Measurements from ENCODE around the gene CHCHD6. TPM values are rescaled to one million over a fixed set of nuclear protein-coding genes. Genes with fewer than 3 reads are reported as not detected.

CHCHD6 gene
- total RNA-seq, 2 donors from 2014 or later, result 8.7 to 9.9 TPM

GRCh38 chr3:126847061-126847460, 143.0 kb downstream of the CHCHD6 start:
- H3K27ac Mint-ChIP-seq, result no peak overlapping the region
- no peak for ATAC-seq (replicated peaks)
- H3K9me3 Mint-ChIP-seq, result no peaks in the 10 kb centered on the region
- H3K27me3 Mint-ChIP-seq, result no peaks in the 10 kb centered on the region
- no peak overlapping the region for H3K4me3 Mint-ChIP-seq
- H3K4me1 Mint-ChIP-seq, result peaks cover 8% of the 10 kb centered on the region
- no peaks in the 10 kb centered on the region for H3K36me3 Mint-ChIP-seq (ENCODE audit: low read depth)

GRCh38 chr3:126848991-126849390, 145.0 kb downstream of the CHCHD6 start:
- no peak overlapping the region for H3K27ac Mint-ChIP-seq
- H3K4me3 Mint-ChIP-seq, result no peak overlapping the region
- H3K4me1 Mint-ChIP-seq, result peaks cover 8% of the 10 kb centered on the region
- H3K36me3 Mint-ChIP-seq (ENCODE audit: low read depth), result no peaks in the 10 kb centered on the region
- no peaks in the 10 kb centered on the region for H3K9me3 Mint-ChIP-seq
- no peak for ATAC-seq (replicated peaks)
- no peaks in the 10 kb centered on the region for H3K27me3 Mint-ChIP-seq

GRCh38 chr3:126849768-126850167, 145.7 kb downstream of the CHCHD6 start:
- H3K36me3 Mint-ChIP-seq (ENCODE audit: low read depth), result no peaks in the 10 kb centered on the region
- no peak for ATAC-seq (replicated peaks)
- no peak overlapping the region for H3K4me3 Mint-ChIP-seq
- H3K4me1 Mint-ChIP-seq, result peaks cover 8% of the 10 kb centered on the region
- no peaks in the 10 kb centered on the region for H3K27me3 Mint-ChIP-seq
- no peak overlapping the region for H3K27ac Mint-ChIP-seq
- H3K9me3 Mint-ChIP-seq, result no peaks in the 10 kb centered on the region

GRCh38 chr3:126850370-126851085, 146.5 kb downstream of the CHCHD6 start:
- H3K36me3 Mint-ChIP-seq (ENCODE audit: low read depth), result no peaks in the 10 kb centered on the region
- H3K9me3 Mint-ChIP-seq, result no peaks in the 10 kb centered on the region
- no peak overlapping the region for H3K27ac Mint-ChIP-seq
- no peaks in the 10 kb centered on the region for H3K27me3 Mint-ChIP-seq
- ATAC-seq (replicated peaks), result no peak
- peaks cover 8% of the 10 kb centered on the region for H3K4me1 Mint-ChIP-seq
- H3K4me3 Mint-ChIP-seq, result no peak overlapping the region

- Mint-ChIP-seq H3K36me3 (ENCODE audit: low read depth) (no peaks in the 10 kb centered on the region), H3K4me3 (no peak overlapping the region), H3K27me3 (no peaks in the 10 kb centered on the region), H3K9me3 (no peaks in the 10 kb centered on the region), H3K4me1 (peaks cover 8% of the 10 kb centered on the region), H3K27ac (no peak overlapping the region)
- no peak for ATAC-seq (replicated peaks)
These were observed 147.3 kb downstream of the CHCHD6 start for GRCh38 chr3:126851382-126851781.

- Mint-ChIP-seq H3K27me3 (no peaks in the 10 kb centered on the region), H3K9me3 (no peaks in the 10 kb centered on the region), H3K4me3 (no peak overlapping the region), H3K27ac (no peak overlapping the region), H3K4me1 (peaks cover 8% of the 10 kb centered on the region), H3K36me3 (ENCODE audit: low read depth) (no peaks in the 10 kb centered on the region)
- ATAC-seq (replicated peaks), result no peak
These were observed 147.9 kb downstream of the CHCHD6 start for GRCh38 chr3:126851934-126852333.

- no peak overlapping the region for H3K4me3 Mint-ChIP-seq
- H3K36me3 Mint-ChIP-seq (ENCODE audit: low read depth), result no peaks in the 10 kb centered on the region
- H3K27me3 Mint-ChIP-seq, result no peaks in the 10 kb centered on the region
- H3K27ac Mint-ChIP-seq, result no peak overlapping the region
- peaks cover 8% of the 10 kb centered on the region for H3K4me1 Mint-ChIP-seq
- no peak for ATAC-seq (replicated peaks)
- no peaks in the 10 kb centered on the region for H3K9me3 Mint-ChIP-seq
These were observed 148.5 kb downstream of the CHCHD6 start for GRCh38 chr3:126852511-126852910.

GRCh38 chr3:126854666-126855065, 150.6 kb downstream of the CHCHD6 start:
- H3K36me3 Mint-ChIP-seq (ENCODE audit: low read depth), result no peaks in the 10 kb centered on the region
- no peaks in the 10 kb centered on the region for H3K9me3 Mint-ChIP-seq
- peaks cover 2% of the 10 kb centered on the region for H3K4me1 Mint-ChIP-seq
- no peak for ATAC-seq (replicated peaks)
- no peaks in the 10 kb centered on the region for H3K27me3 Mint-ChIP-seq
- H3K27ac Mint-ChIP-seq, result no peak overlapping the region
- H3K4me3 Mint-ChIP-seq, result no peak overlapping the region

- no peaks in the 10 kb centered on the region for H3K4me1 Mint-ChIP-seq
- H3K27me3 Mint-ChIP-seq, result no peaks in the 10 kb centered on the region
- no peak for ATAC-seq (replicated peaks)
- no peak overlapping the region for H3K4me3 Mint-ChIP-seq
- H3K36me3 Mint-ChIP-seq (ENCODE audit: low read depth), result no peaks in the 10 kb centered on the region
- H3K9me3 Mint-ChIP-seq, result no peaks in the 10 kb centered on the region
- H3K27ac Mint-ChIP-seq, result no peak overlapping the region
These were observed 151.3 kb downstream of the CHCHD6 start for GRCh38 chr3:126855374-126855773.

GRCh38 chr3:126857928-126858327, 153.9 kb downstream of the CHCHD6 start:
- Mint-ChIP-seq H3K9me3 (no peaks in the 10 kb centered on the region), H3K27me3 (no peaks in the 10 kb centered on the region), H3K4me1 (no peaks in the 10 kb centered on the region), H3K4me3 (no peak overlapping the region), H3K27ac (no peak overlapping the region), H3K36me3 (ENCODE audit: low read depth) (no peaks in the 10 kb centered on the region)
- no peak for ATAC-seq (replicated peaks)

GRCh38 chr3:126858401-126858800, 154.4 kb downstream of the CHCHD6 start:
- H3K27ac Mint-ChIP-seq, result no peak overlapping the region
- no peak overlapping the region for H3K4me3 Mint-ChIP-seq
- no peak for ATAC-seq (replicated peaks)
- no peaks in the 10 kb centered on the region for H3K9me3 Mint-ChIP-seq
- no peaks in the 10 kb centered on the region for H3K36me3 Mint-ChIP-seq (ENCODE audit: low read depth)
- H3K27me3 Mint-ChIP-seq, result no peaks in the 10 kb centered on the region
- no peaks in the 10 kb centered on the region for H3K4me1 Mint-ChIP-seq

- no peaks in the 10 kb centered on the region for H3K9me3 Mint-ChIP-seq
- no peak overlapping the region for H3K4me3 Mint-ChIP-seq
- peak; percentile 43 for ATAC-seq (replicated peaks)
- H3K4me1 Mint-ChIP-seq, result no peaks in the 10 kb centered on the region
- H3K36me3 Mint-ChIP-seq (ENCODE audit: low read depth), result no peaks in the 10 kb centered on the region
- no peak overlapping the region for H3K27ac Mint-ChIP-seq
- no peaks in the 10 kb centered on the region for H3K27me3 Mint-ChIP-seq
These were observed 154.8 kb downstream of the CHCHD6 start for GRCh38 chr3:126858887-126859286.

- H3K4me1 Mint-ChIP-seq, result no peaks in the 10 kb centered on the region
- H3K36me3 Mint-ChIP-seq (ENCODE audit: low read depth), result no peaks in the 10 kb centered on the region
- no peak for ATAC-seq (replicated peaks)
- H3K27me3 Mint-ChIP-seq, result no peaks in the 10 kb centered on the region
- H3K9me3 Mint-ChIP-seq, result no peaks in the 10 kb centered on the region
- H3K4me3 Mint-ChIP-seq, result no peak overlapping the region
- H3K27ac Mint-ChIP-seq, result peak overlapping the region; percentile 20
These were observed 155.6 kb downstream of the CHCHD6 start for GRCh38 chr3:126859415-126860246.

GRCh38 chr3:126865736-126866135, 161.7 kb downstream of the CHCHD6 start:
- H3K27me3 Mint-ChIP-seq, result no peaks in the 10 kb centered on the region
- H3K9me3 Mint-ChIP-seq, result no peaks in the 10 kb centered on the region
- no peak overlapping the region for H3K27ac Mint-ChIP-seq
- no peak for ATAC-seq (replicated peaks)
- peaks cover 8% of the 10 kb centered on the region for H3K36me3 Mint-ChIP-seq (ENCODE audit: low read depth)
- peaks cover 8% of the 10 kb centered on the region for H3K4me1 Mint-ChIP-seq
- H3K4me3 Mint-ChIP-seq, result no peak overlapping the region

- Mint-ChIP-seq H3K27ac (no peak overlapping the region), H3K9me3 (no peaks in the 10 kb centered on the region), H3K27me3 (no peaks in the 10 kb centered on the region), H3K36me3 (ENCODE audit: low read depth) (peaks cover 8% of the 10 kb centered on the region), H3K4me3 (no peak overlapping the region), H3K4me1 (peaks cover 8% of the 10 kb centered on the region)
- no peak for ATAC-seq (replicated peaks)
These were observed 162.2 kb downstream of the CHCHD6 start for GRCh38 chr3:126866175-126866759.

Data from activated T-helper 17 cell treated with anti-CD3 and anti-CD28 coated beads, Interleukin-2, amount 50 U/mL, for 72 hours (primary cell).